Ectodermal cell (in vitro differentiated cells): ENCODE data around the gene RAD51B.

Experiments
- H3K27ac ChIP-seq: 2 replicates; pipeline ENCODE4 v1.7.0; 2013; ENCODE audit warnings: mild to moderate bottlenecking, low read depth, low read length; ENCODE audit not compliant: insufficient read depth, poor library complexity, severe bottlenecking
- H3K27me3 ChIP-seq: 2 replicates; pipeline ENCODE4 v1.7.0; 2013; ENCODE audit warnings: mild to moderate bottlenecking, low read length; ENCODE audit not compliant: insufficient read depth, control insufficient read depth, poor library complexity, severe bottlenecking
- H3K36me3 ChIP-seq: one replicate; pipeline ENCODE4 v1.7.0; 2013; ENCODE audit warnings: low read length; ENCODE audit not compliant: control insufficient read depth, insufficient read depth
- H3K4me1 ChIP-seq: one replicate; pipeline ENCODE4 v1.7.0; 2013; ENCODE audit warnings: low read length; ENCODE audit not compliant: control insufficient read depth, insufficient read depth
- H3K4me3 ChIP-seq: 2 replicates; pipeline ENCODE4 v1.7.0; 2013; ENCODE audit warnings: low read depth, low read length, control low read depth; ENCODE audit not compliant: insufficient read depth
- H3K9me3 ChIP-seq: 2 replicates; pipeline ENCODE4 v1.7.0; 2013; ENCODE audit warnings: mild to moderate bottlenecking, low read length, moderate library complexity; ENCODE audit not compliant: control insufficient read depth
- WGBS, 2 experiments: methylation state at CpG; one replicate each; pipeline ENCODE4 v1.1.7; 2013; ENCODE audit warnings: missing lambda C conversion rate in 2 of 2; 5-methylcytosine and 5-hydroxymethylcytosine counted together

The RAD51B gene

DNA sequence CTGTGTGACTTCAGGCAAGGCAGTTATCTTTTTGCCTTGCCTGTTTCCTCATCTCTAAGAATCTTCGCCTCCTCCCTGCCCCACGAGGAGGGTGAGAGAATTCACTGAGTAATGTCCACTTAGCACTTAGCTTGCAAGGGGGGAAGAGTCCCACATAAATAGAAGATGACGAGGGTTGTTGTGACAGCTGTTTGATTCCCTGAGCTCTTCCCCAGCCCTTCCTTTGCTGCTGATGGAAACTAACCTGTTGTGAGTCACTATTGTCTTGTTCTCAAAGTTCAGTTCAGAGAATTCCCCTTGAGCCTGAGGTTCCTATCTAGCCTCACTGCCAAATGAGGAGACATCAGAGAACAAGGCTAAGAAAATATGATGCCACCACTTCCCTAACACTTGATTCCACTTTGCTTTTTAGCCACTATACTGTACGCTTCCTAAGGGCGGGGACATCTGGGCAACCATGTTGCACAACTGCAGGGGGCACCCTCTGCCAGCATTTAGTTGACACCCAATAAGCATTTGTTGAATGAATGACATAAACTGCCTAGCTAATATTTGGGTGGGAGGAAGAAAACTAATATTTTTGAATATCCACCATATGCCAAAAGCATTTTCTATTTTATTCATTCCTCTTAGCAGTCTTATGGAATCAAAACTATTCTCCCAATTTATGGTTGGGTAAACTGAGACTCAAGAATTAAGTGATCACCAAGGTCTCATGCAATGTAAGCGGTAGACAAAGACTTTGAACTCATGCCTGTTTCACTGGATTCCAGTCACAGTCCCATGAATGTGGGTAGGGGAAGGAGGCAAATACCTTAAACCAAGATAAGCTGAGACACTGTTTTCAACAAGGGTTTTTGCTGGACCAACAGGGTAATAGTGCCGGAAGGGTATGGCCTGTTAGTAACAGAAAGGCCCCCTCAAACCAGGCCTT lies 895.7 kb downstream of the RAD51B start:
- WGBS, 2 experiments, result 94 to 95% methylated on average over 7 of the region's 7 CpGs
- Histone ChIP-seq H3K9me3 (no peaks in the 10 kb centered on the region), H3K36me3 (no peaks in the 10 kb centered on the region), H3K4me1 (no peaks in the 10 kb centered on the region), H3K27ac (no peak overlapping the region), H3K27me3 (no peaks in the 10 kb centered on the region), H3K4me3 (no peak overlapping the region)

GRCh38 chr14:68716698-68717097 lies 897.1 kb downstream of the RAD51B start:
- H3K27me3 ChIP-seq, result no peaks in the 10 kb centered on the region
- no peaks in the 10 kb centered on the region for H3K4me1 ChIP-seq
- no peak overlapping the region for H3K4me3 ChIP-seq
- WGBS, 2 experiments, result 85 to 88% methylated on average over 4 of the region's 4 CpGs
- no peaks in the 10 kb centered on the region for H3K36me3 ChIP-seq
- no peak overlapping the region for H3K27ac ChIP-seq
- no peaks in the 10 kb centered on the region for H3K9me3 ChIP-seq

DNA sequence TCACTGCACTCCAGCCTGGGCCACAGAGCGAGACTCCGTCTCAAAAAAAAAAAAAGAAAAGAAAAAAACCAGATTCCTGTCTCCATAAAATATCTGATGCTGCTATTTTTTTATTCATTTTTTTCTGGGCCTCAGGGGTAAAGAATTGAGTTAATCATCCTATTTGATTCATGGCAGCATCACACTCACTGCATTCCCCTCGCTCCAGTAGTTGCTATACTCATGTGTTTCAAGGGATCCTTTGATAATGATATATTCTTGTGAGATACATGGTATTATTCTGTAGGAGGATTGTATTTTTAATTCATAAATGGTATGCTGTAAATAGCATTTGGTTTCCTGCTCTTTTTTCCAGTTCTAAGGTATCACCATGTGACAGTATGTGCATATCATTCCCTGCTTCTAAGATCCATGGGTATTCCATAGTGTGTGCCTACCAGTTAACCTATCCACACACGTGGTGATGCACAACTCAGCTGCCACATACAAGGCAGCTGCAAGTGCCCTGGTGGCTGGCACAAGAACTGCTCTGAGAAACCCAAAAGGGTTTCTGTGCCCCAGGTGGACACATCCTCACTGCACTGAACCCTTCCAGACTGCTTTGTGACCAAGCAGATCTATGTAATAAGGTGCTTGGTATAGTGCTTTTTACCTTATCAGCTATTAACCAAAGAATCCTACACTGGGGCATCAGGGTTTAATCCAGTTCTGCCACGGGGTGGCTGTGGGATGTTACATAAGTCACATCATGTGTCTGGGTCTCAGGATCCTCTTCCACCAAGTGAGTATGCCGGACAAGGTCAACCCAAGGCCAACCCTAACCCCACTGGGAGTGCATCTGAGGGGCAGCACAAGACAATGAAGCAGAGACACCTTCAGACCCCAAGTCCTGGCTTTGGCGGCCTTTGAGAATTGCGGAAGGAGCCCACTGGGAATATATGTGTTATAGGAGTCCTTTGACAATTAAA lies 898.7 kb downstream of the RAD51B start:
- Histone ChIP-seq H3K4me1 (no peaks in the 10 kb centered on the region), H3K27ac (no peak overlapping the region), H3K4me3 (no peak overlapping the region), H3K36me3 (no peaks in the 10 kb centered on the region), H3K9me3 (no peaks in the 10 kb centered on the region), H3K27me3 (no peaks in the 10 kb centered on the region)
- WGBS, 2 experiments, result 88 to 90% methylated on average over 7 to 8 of the region's 8 CpGs

GRCh38 chr14:68719634-68720384 lies 900.2 kb downstream of the RAD51B start:
- Histone ChIP-seq H3K36me3 (no peaks in the 10 kb centered on the region), H3K4me1 (no peaks in the 10 kb centered on the region), H3K4me3 (no peak overlapping the region), H3K27ac (no peak overlapping the region), H3K9me3 (no peaks in the 10 kb centered on the region), H3K27me3 (no peaks in the 10 kb centered on the region)
- 94 to 99% methylated on average over 3 to 5 of the region's 5 CpGs for WGBS, 2 experiments

DNA sequence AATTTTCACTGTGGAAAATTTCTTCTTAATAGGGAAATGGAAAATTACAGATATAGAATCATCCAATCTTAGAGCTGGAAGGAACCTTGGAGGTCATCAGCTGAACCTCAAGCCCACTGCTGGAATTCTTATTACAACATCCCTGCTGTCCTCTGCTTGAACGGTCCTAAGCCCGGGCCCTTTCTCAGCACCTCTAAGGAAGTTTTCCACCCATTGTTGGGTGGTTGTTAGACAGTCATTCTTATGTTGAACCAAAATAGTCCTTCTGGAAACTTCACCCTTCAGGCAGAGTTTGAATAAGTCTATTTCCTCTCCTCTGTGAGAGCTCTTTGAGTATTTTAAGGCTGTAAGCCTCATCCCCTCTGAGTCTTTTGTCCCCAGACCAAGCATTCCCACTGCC lies 902.6 kb downstream of the RAD51B start:
- Histone ChIP-seq H3K4me3 (no peak overlapping the region), H3K9me3 (no peaks in the 10 kb centered on the region), H3K4me1 (no peaks in the 10 kb centered on the region), H3K36me3 (no peaks in the 10 kb centered on the region), H3K27me3 (no peaks in the 10 kb centered on the region), H3K27ac (no peak overlapping the region)
- WGBS, 2 experiments, result 46 to 71% methylated on average over 2 of the region's 2 CpGs

DNA sequence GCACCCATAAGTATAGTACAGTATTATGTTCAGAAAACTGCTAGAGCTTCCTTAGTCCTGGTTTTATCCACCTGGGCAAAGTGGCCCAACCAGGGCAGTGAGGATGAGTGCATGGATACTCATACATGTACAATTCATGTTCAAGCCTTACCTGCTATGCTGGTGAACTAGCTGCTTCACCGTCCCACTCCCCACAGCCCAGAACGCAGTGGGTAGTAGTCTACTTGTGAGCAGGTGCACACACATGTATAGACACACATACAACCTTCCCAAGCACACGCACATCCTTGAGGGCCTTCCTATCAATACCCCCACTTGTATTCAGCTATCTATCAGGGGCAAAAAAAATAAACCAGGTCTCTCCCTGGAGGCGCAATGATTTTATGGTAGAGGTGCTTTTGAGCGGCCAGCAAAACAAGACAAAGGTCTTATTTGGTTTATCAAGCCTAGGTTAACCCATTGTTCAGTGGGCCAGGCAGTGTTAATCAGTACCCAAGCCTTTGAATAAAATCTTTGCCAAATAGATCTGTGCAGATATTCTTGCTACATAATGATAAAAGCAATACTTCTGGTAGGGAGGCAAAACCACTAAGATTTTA lies 903.5 kb downstream of the RAD51B start:
- no peaks in the 10 kb centered on the region for H3K27me3 ChIP-seq
- H3K36me3 ChIP-seq, result no peaks in the 10 kb centered on the region
- H3K4me1 ChIP-seq, result no peaks in the 10 kb centered on the region
- no peak overlapping the region for H3K27ac ChIP-seq
- WGBS, 2 experiments, result 93 to 98% methylated on average over 5 of the region's 5 CpGs
- no peak overlapping the region for H3K4me3 ChIP-seq
- no peaks in the 10 kb centered on the region for H3K9me3 ChIP-seq

DNA sequence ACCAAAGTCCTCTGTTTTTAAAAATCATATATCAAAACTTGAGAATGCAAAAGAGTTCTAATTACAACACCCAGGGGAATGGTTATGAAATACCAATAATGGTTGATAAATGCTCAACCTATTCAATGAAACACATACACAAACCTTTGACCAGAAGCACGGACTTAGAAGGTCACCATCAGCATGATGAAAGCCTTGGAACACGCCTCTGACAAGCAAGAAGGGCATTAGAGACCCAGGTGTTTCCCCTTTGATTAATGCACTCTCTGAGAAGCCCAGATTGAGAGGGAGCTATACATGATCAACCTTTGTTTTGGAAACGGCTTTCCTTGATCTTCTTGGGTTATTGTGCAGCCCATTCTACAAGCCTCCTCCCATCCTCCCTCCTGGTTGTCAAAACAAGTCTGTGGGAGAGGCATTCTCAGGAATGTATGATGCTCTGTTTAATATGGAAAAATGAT lies 904.3 kb downstream of the RAD51B start:
- Histone ChIP-seq H3K4me1 (no peaks in the 10 kb centered on the region), H3K27me3 (no peaks in the 10 kb centered on the region), H3K9me3 (no peaks in the 10 kb centered on the region), H3K36me3 (no peaks in the 10 kb centered on the region), H3K27ac (no peak overlapping the region), H3K4me3 (no peak overlapping the region)
- 82 to 85% methylated on average over 3 of the region's 3 CpGs for WGBS, 2 experiments

- Histone ChIP-seq H3K9me3 (no peaks in the 10 kb centered on the region), H3K36me3 (no peaks in the 10 kb centered on the region), H3K27me3 (no peaks in the 10 kb centered on the region), H3K4me1 (peaks cover 3% of the 10 kb centered on the region), H3K27ac (no peak overlapping the region), H3K4me3 (no peak overlapping the region)
- WGBS, 2 experiments, result 85 to 92% methylated on average over 3 of the region's 3 CpGs
These were observed 905.3 kb downstream of the RAD51B start for GRCh38 chr14:68724914-68725313.

DNA sequence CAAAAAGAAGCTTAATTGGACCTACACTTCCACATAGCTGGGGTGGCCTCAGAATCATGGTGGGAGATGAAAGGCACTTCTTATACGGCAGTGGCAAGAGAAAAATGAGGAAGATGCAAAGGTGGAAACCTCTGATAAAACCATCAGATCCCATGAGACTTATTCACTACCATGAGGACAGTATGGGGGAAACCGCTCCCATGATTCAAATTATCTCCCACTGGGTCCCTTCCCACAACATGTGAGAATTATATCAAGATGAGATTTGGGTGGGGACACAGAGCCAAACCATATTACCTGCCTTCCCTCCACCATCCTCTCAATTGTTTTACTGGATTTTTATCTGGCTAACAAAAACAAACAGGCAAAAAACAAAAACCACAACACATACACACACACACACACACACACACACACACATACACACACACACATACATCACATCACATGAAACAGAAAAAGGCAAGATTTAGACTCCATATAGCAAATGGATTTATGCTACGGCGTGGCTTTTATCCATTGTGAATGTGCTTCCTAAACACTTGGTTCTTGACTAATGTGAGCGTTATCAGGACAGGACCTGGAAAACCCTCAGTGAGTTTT lies 906.6 kb downstream of the RAD51B start:
- H3K4me3 ChIP-seq, result no peak overlapping the region
- peaks cover 12% of the 10 kb centered on the region for H3K4me1 ChIP-seq
- WGBS, 2 experiments, result 92 to 97% methylated on average over 5 of the region's 5 CpGs
- no peak overlapping the region for H3K27ac ChIP-seq
- H3K9me3 ChIP-seq, result no peaks in the 10 kb centered on the region
- H3K36me3 ChIP-seq, result no peaks in the 10 kb centered on the region
- H3K27me3 ChIP-seq, result no peaks in the 10 kb centered on the region
